ENCODE measurements around the gene SUDS3. TPM values are rescaled to one million over a fixed set of nuclear protein-coding genes. Genes with fewer than 3 reads are reported as not detected.

SUDS3 gene
- total RNA-seq, 1 experiment from 2014 or later, result 50.5 TPM

DNA sequence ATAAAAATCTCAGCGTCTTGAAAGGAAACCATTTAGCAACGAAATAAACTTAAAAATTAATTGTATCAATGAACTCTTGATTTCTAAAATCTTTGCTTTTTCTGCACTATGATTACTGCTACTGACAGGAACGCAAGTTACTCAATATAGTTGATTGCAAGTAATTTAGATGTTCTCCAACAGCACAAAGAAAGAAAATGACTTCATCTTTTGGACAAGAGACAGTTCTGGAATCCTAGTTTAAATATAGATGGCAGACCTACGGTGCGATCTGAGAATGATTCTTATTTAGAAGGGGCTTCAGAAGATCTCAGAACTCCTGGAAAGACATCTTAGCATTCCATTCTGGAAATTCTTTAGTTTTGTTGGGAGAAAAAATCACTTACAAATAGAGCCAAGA, 1.4 kb upstream of the SUDS3 start:
- TF ChIP-seq, protein P1, sequence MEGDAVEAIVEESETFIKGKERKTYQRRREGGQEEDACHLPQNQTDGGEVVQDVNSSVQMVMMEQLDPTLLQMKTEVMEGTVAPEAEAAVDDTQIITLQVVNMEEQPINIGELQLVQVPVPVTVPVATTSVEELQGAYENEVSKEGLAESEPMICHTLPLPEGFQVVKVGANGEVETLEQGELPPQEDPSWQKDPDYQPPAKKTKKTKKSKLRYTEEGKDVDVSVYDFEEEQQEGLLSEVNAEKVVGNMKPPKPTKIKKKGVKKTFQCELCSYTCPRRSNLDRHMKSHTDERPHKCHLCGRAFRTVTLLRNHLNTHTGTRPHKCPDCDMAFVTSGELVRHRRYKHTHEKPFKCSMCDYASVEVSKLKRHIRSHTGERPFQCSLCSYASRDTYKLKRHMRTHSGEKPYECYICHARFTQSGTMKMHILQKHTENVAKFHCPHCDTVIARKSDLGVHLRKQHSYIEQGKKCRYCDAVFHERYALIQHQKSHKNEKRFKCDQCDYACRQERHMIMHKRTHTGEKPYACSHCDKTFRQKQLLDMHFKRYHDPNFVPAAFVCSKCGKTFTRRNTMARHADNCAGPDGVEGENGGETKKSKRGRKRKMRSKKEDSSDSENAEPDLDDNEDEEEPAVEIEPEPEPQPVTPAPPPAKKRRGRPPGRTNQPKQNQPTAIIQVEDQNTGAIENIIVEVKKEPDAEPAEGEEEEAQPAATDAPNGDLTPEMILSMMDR (conservative IDR thresholded peaks at IDR 0.05), result no peak

More for the DNA sequence above, 1.4 kb upstream of the SUDS3 start:
- Histone ChIP-seq H3K4me2 (ENCODE audit: insufficient read depth, insufficient read length, low read length) (no peak overlapping the region), H4K8ac (replicated peaks; ENCODE audit: insufficient read length, low read depth, low read length) (no peak overlapping the region), H2AFZ (ENCODE audit: low read length) (no peak overlapping the region), H3K23me2 (ENCODE audit: insufficient read length, low read depth, low read length, poor library complexity, severe bottlenecking) (peaks cover 37% of the 10 kb centered on the region), H3K4ac (ENCODE audit: low read depth, low read length) (no peak overlapping the region), H3K9ac (ENCODE audit: extremely low read depth, insufficient read length, low read length) (no peak overlapping the region), H3K14ac (ENCODE audit: insufficient read depth, low read length) (no peak overlapping the region), H2BK5ac (ENCODE audit: insufficient read length, low read length) (no peak overlapping the region), H3K56ac (ENCODE audit: insufficient read length, low read depth, low read length) (no peak overlapping the region), H4K20me1 (ENCODE audit: control insufficient read depth, insufficient read depth, insufficient read length) (no peaks in the 10 kb centered on the region), H3K79me2 (ENCODE audit: insufficient read depth, low read length) (peaks cover 8% of the 10 kb centered on the region; the same call in 1 of the 2 replicates), H3K79me1 (ENCODE audit: insufficient read depth, low read depth, low read length, poor library complexity, severe bottlenecking) (peaks cover 10% of the 10 kb centered on the region), H4K91ac (ENCODE audit: insufficient read length, low read depth, low read length) (no peak overlapping the region), H2AK5ac (ENCODE audit: insufficient read length, low read length) (no peak overlapping the region), H2BK12ac (ENCODE audit: insufficient read length, low read depth, low read length) (no peak overlapping the region), H3K9me3 (ENCODE audit: control insufficient read depth, low read depth, low read length) (no peaks in the 10 kb centered on the region), H3K4me1 (ENCODE audit: insufficient read depth, low read length) (peaks cover 3% of the 10 kb centered on the region; the same call in 1 of the 2 replicates), H3K18ac (ENCODE audit: insufficient read length, low read depth, low read length) (no peak overlapping the region), H3T11ph (ENCODE audit: low read length) (no peak overlapping the region), H3K27ac (ENCODE audit: insufficient read length, low read depth, low read length) (no peak overlapping the region), H3K27me3 (ENCODE audit: insufficient read depth, low read length) (no peaks in the 10 kb centered on the region), H2BK15ac (ENCODE audit: low read depth, low read length) (no peak overlapping the region), H2BK20ac (ENCODE audit: low read depth, low read length, poor library complexity, severe bottlenecking) (no peak overlapping the region), H2BK120ac (ENCODE audit: low read depth, low read length, poor library complexity, severe bottlenecking) (no peak overlapping the region), H4K5ac (ENCODE audit: insufficient read length, low read depth, low read length) (no peak overlapping the region), H3K23ac (ENCODE audit: insufficient read length, low read depth, low read length) (no peak overlapping the region)
- WGBS (ENCODE audit: extremely low coverage, insufficient read length, low lambda C conversion rate), result no CpG with 5 or more reads among the region's 5 CpGs
- Mint-ChIP-seq H3K27me3 (ENCODE audit: low read depth) (peaks cover 27% of the 10 kb centered on the region), H3K9me3 (no peaks in the 10 kb centered on the region), H3K36me3 (ENCODE audit: insufficient read depth in 1 of 3, low read depth in 3 of 3) (peaks cover under 1 to 3% (median 2%) of the 10 kb centered on the region in 3 experiments; a peak in 6 of 7 replicates), H3K4me3 (peak overlapping the region in 1 of 2 experiments; percentile 45; a peak in 2 of 5 replicates), H3K27ac (no peak overlapping the region), H3K4me1 (peaks cover 37 to 41% of the 10 kb centered on the region in 2 experiments)
- no peak for DNase-seq
